Raji (cell line): ENCODE data around the gene CXCL9.

ENCODE experiments used
- POLR2A ChIP-seq: IDR thresholded peaks from 2 replicates; pipeline ENCODE4 v1.6.1; 2011; ENCODE audit warnings: low read depth, low read length, control low read depth; ENCODE audit not compliant: insufficient read depth

CXCL9 gene

DNA sequence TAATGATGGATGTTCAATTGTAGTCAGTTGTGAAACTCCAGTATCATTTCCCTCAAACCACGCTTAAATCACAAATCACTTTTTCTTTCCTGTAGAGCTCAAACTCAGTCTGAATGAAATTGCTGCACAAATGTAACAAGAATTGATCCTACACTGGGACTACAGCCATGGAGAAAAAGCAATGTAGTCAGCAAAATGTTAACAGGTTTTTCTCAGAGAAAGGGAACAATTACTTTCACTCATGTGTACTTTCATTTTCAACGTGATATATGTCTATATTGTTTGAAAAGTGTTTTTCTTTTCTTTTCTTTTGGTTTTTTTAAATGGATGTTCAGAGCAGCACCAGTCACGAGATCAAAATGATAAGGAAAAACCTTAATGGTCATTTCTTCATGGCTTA lies 39.2 kb downstream of the CXCL9 start:
- no peak for TF ChIP-seq POLR2A

DNA sequence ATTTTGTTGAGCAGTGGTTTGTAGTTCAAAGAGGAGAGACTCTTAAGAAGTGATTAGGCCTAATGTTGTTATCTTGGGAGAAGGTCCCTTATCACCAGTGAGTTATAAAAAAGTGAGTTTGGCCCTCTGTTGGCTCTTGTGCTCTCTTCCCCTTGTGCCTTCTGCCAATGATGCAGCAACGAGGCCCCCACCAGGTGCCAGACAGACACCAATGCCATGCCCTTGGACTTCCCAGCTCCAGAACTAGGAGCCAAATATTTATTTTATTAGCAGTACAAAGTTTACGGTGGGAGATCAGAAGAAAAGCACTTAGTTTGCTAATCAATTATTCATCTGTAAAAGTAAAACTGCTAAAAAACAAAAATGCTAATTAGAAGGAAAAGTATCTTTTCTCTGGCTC lies 43.8 kb downstream of the CXCL9 start:
- TF ChIP-seq POLR2A, result no peak

DNA sequence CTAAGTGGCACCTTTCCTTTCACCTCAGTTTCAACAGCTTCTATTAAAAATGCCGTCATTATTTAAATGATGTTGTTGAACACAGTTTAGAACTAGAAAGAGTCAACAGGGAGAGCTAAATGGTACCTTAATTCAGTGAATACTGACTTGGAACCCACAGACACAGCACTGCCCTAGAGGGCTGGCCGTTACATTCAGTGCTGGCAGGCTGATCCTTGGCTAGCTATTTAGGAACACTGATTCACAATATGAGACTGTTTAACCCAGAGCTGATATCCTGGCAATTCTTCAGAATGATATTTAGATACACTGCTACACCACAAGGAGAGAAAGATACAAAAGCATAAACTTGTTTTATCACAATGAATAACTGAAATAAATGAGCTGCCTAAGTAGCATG lies 53.8 kb downstream of the CXCL9 start:
- TF ChIP-seq POLR2A, result no peak
